Measurements from ENCODE around the gene AOC1.

DNA sequence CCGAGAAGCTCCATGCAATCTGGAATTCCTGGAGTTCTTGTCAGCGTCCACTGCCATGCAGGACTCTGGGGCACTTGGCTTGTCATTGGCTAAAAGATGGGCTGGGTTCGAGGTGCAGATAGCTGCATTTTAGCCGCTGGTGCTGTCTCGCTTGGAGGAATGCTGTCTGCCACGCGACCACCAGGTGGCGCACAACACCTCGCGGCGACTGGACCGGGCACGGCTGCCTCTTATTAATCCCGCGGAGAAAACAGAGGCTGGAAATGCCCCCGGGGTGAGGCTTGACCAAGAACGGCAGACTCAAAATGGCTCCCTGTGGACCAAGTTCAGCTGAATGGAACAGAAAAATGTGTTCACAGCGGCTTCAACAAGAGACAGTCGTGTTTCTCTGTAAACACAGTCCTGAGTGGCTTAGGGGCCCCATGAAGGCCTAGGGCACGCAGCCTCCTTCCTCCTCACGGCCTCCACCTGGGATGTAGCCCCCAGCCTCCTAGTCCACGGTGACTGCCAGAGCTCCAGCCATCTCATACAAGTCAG, 46.2 kb downstream of the AOC1 start:
- TF ChIP-seq MEIS1 (CRISPR knock-in tag; IDR thresholded peaks at IDR 0.05; ENCODE audit: borderline replicate concordance) (no peak), ZNF248 (tag by site-specific recombination; IDR thresholded peaks at IDR 0.05) (no peak), ZNF596 (tag by site-specific recombination; IDR thresholded peaks at IDR 0.05) (no peak), OVOL3 (tag by site-specific recombination; IDR thresholded peaks at IDR 0.05) (no peak), ZNF274 (IDR thresholded peaks at IDR 0.05; ENCODE audit: low read length) (no peak), ZNF274 (tag by site-specific recombination; IDR thresholded peaks at IDR 0.05; ENCODE audit: borderline replicate concordance) (no peak), ZNF530 (tag by site-specific recombination; IDR thresholded peaks at IDR 0.05; ENCODE audit: low read depth) (no peak), ZNF621 (tag by site-specific recombination; IDR thresholded peaks at IDR 0.05) (no peak), SP2 (tag by site-specific recombination; IDR thresholded peaks at IDR 0.05) (no peak), ZNF223 (tag by site-specific recombination; IDR thresholded peaks at IDR 0.05) (no peak)
- TF ChIP-seq, protein P1, sequence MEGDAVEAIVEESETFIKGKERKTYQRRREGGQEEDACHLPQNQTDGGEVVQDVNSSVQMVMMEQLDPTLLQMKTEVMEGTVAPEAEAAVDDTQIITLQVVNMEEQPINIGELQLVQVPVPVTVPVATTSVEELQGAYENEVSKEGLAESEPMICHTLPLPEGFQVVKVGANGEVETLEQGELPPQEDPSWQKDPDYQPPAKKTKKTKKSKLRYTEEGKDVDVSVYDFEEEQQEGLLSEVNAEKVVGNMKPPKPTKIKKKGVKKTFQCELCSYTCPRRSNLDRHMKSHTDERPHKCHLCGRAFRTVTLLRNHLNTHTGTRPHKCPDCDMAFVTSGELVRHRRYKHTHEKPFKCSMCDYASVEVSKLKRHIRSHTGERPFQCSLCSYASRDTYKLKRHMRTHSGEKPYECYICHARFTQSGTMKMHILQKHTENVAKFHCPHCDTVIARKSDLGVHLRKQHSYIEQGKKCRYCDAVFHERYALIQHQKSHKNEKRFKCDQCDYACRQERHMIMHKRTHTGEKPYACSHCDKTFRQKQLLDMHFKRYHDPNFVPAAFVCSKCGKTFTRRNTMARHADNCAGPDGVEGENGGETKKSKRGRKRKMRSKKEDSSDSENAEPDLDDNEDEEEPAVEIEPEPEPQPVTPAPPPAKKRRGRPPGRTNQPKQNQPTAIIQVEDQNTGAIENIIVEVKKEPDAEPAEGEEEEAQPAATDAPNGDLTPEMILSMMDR (tag by site-specific recombination; IDR thresholded peaks at IDR 0.05), result peak; percentile 85
- TF ChIP-seq, protein P2, sequence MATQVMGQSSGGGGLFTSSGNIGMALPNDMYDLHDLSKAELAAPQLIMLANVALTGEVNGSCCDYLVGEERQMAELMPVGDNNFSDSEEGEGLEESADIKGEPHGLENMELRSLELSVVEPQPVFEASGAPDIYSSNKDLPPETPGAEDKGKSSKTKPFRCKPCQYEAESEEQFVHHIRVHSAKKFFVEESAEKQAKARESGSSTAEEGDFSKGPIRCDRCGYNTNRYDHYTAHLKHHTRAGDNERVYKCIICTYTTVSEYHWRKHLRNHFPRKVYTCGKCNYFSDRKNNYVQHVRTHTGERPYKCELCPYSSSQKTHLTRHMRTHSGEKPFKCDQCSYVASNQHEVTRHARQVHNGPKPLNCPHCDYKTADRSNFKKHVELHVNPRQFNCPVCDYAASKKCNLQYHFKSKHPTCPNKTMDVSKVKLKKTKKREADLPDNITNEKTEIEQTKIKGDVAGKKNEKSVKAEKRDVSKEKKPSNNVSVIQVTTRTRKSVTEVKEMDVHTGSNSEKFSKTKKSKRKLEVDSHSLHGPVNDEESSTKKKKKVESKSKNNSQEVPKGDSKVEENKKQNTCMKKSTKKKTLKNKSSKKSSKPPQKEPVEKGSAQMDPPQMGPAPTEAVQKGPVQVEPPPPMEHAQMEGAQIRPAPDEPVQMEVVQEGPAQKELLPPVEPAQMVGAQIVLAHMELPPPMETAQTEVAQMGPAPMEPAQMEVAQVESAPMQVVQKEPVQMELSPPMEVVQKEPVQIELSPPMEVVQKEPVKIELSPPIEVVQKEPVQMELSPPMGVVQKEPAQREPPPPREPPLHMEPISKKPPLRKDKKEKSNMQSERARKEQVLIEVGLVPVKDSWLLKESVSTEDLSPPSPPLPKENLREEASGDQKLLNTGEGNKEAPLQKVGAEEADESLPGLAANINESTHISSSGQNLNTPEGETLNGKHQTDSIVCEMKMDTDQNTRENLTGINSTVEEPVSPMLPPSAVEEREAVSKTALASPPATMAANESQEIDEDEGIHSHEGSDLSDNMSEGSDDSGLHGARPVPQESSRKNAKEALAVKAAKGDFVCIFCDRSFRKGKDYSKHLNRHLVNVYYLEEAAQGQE (tag by site-specific recombination; IDR thresholded peaks at IDR 0.05), result no peak
- TF ChIP-seq, protein P3, sequence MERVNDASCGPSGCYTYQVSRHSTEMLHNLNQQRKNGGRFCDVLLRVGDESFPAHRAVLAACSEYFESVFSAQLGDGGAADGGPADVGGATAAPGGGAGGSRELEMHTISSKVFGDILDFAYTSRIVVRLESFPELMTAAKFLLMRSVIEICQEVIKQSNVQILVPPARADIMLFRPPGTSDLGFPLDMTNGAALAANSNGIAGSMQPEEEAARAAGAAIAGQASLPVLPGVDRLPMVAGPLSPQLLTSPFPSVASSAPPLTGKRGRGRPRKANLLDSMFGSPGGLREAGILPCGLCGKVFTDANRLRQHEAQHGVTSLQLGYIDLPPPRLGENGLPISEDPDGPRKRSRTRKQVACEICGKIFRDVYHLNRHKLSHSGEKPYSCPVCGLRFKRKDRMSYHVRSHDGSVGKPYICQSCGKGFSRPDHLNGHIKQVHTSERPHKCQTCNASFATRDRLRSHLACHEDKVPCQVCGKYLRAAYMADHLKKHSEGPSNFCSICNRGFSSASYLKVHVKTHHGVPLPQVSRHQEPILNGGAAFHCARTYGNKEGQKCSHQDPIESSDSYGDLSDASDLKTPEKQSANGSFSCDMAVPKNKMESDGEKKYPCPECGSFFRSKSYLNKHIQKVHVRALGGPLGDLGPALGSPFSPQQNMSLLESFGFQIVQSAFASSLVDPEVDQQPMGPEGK (tag by site-specific recombination; IDR thresholded peaks at IDR 0.05), result no peak
